Measurements from ENCODE around the gene MARK2. TPM values are rescaled to one million over a fixed set of nuclear protein-coding genes. Genes with fewer than 3 reads are reported as not detected.
A peak's percentile ranks its signal among the peaks of the same experiment; 100 is the strongest.

The MARK2 gene
- total and polyA plus RNA-seq, 4 donors, result 12.2 to 32.5 (median 23.9) TPM

DNA sequence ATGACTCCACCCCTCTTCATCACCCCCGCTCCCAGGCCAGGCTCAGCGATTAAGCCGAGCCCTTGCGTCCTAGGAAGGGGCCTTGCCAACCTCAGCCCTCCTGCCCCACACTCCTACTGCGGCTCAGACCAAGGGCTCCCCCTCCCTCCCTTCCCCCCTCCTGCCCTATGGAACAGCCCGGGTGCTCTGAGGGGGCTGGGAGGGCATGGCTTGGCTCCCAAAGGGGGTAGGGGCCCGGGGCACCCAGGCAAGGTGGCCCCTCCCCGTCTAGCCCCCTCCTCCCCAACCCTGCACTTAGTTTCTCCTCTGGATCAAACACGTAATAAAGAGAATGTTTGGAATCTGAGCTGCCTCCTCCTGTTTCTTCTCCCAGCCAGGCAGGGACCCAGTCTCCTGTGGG, 71.8 kb downstream of the MARK2 start:
- H3K36me3 ChIP-seq (ENCODE audit: control insufficient read depth, insufficient read depth, low read length), result peaks cover 85% of the 10 kb centered on the region
- DNase-seq (ENCODE audit: low read depth in 4 of 6, low spot score in 6 of 6), result no peak
- WGBS (ENCODE audit: insufficient coverage), result no CpG with 5 or more reads among the region's 9 CpGs
- H3K4me1 ChIP-seq (ENCODE audit: control insufficient read depth, insufficient read depth, low read length), result peaks cover 60% of the 10 kb centered on the region
- H3K27ac ChIP-seq (ENCODE audit: low read depth, low read length), result no peak overlapping the region
- H3K9me3 ChIP-seq (ENCODE audit: control insufficient read depth, insufficient read depth, low read length), result no peaks in the 10 kb centered on the region
- H3K4me3 ChIP-seq (ENCODE audit: low read depth, low read length), result no peak overlapping the region
- no peaks in the 10 kb centered on the region for H3K27me3 ChIP-seq (ENCODE audit: control insufficient read depth, insufficient read depth, low read length)

DNA sequence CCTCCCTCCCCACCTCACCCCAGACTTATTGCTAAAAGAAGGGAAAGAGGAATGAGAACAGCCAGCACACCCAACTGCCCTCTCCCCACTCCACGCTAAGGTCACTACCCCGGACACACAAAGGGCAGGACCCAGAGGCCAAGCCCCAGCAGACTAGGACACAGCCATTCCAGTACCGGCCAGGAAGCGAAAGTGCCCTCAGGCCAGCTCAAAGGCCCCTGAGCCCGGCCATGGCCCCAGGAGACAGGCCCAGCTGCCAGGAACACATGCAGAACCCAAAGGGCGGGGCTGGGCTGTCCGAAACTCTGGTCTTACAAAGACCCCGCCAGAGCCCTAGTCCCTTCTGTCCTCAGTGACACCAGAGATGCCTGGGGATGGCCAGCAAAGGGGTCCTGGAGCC, 72.5 kb downstream of the MARK2 start:
- H3K4me1 ChIP-seq (ENCODE audit: control insufficient read depth, insufficient read depth, low read length), result peaks cover 68% of the 10 kb centered on the region
- 67% methylated on average over 8 of the region's 8 CpGs for WGBS (ENCODE audit: insufficient coverage)
- H3K4me3 ChIP-seq (ENCODE audit: low read depth, low read length), result no peak overlapping the region
- no peak for DNase-seq (ENCODE audit: low read depth in 4 of 6, low spot score in 6 of 6)
- H3K27me3 ChIP-seq (ENCODE audit: control insufficient read depth, insufficient read depth, low read length), result no peaks in the 10 kb centered on the region
- no peak overlapping the region for H3K27ac ChIP-seq (ENCODE audit: low read depth, low read length)
- peaks cover 79% of the 10 kb centered on the region for H3K36me3 ChIP-seq (ENCODE audit: control insufficient read depth, insufficient read depth, low read length)
- no peaks in the 10 kb centered on the region for H3K9me3 ChIP-seq (ENCODE audit: control insufficient read depth, insufficient read depth, low read length)

DNA sequence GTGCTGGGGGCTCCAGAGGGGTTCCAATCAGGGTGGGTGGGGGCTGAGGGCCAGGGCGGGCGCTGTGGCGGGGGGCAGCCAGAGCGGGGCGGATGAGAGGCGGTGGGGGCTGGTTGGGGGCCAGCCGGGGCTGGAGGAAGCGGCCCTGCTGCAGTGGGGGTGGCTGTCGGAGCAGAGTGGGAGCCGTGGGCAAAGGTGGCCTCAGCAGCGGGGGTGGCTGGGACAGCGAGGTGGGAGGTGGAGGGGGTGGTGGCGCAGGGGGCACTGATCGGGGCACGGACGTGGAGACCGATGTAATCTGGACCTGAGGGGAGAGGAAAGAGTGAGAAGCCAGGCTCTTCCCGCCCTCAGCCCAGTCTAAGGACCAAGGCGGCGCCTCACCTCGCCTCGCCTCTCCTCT, 73.0 kb downstream of the MARK2 start:
- H3K27ac ChIP-seq (ENCODE audit: low read depth, low read length), result no peak overlapping the region

DNA sequence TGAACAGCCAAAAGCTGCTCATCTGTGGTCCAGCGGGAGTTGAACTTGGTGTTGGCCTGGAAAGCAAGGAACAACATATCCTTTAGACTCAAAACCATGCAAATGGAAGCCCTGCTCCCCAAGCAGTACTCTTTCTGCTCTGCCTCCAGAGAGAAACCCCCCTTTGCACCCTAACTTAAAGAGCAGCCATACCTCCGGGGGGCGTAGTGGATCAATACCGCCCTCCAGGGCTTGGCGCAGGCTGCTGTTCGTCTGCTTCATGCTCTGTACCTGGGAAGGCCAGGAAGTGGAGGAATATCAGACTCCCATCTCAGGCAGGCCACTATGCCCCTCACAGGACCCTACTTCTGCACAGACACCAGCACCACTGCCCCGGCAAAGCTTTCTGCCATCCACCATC, 73.8 kb downstream of the MARK2 start:
- Histone ChIP-seq H3K27me3 (ENCODE audit: control insufficient read depth, insufficient read depth, low read length) (no peaks in the 10 kb centered on the region), H3K27ac (ENCODE audit: low read depth, low read length) (no peak overlapping the region), H3K9me3 (ENCODE audit: control insufficient read depth, insufficient read depth, low read length) (no peaks in the 10 kb centered on the region), H3K4me1 (ENCODE audit: control insufficient read depth, insufficient read depth, low read length) (peaks cover 69% of the 10 kb centered on the region), H3K36me3 (ENCODE audit: control insufficient read depth, insufficient read depth, low read length) (peaks cover 69% of the 10 kb centered on the region), H3K4me3 (ENCODE audit: low read depth, low read length) (no peak overlapping the region)
- 100% methylated on average over 3 of the region's 7 CpGs for WGBS (ENCODE audit: insufficient coverage)
- no peak for DNase-seq (ENCODE audit: low read depth in 4 of 6, low spot score in 6 of 6)

More for the DNA sequence above, 73.0 kb downstream of the MARK2 start:
- H3K27me3 ChIP-seq (ENCODE audit: control insufficient read depth, insufficient read depth, low read length), result no peaks in the 10 kb centered on the region
- 91% methylated on average over 13 of the region's 22 CpGs for WGBS (ENCODE audit: insufficient coverage)
- no peaks in the 10 kb centered on the region for H3K9me3 ChIP-seq (ENCODE audit: control insufficient read depth, insufficient read depth, low read length)
- DNase-seq (ENCODE audit: low read depth in 4 of 6, low spot score in 6 of 6), result no peak
- no peak overlapping the region for H3K4me3 ChIP-seq (ENCODE audit: low read depth, low read length)
- peaks cover 77% of the 10 kb centered on the region for H3K36me3 ChIP-seq (ENCODE audit: control insufficient read depth, insufficient read depth, low read length)
- H3K4me1 ChIP-seq (ENCODE audit: control insufficient read depth, insufficient read depth, low read length), result peaks cover 69% of the 10 kb centered on the region

DNA sequence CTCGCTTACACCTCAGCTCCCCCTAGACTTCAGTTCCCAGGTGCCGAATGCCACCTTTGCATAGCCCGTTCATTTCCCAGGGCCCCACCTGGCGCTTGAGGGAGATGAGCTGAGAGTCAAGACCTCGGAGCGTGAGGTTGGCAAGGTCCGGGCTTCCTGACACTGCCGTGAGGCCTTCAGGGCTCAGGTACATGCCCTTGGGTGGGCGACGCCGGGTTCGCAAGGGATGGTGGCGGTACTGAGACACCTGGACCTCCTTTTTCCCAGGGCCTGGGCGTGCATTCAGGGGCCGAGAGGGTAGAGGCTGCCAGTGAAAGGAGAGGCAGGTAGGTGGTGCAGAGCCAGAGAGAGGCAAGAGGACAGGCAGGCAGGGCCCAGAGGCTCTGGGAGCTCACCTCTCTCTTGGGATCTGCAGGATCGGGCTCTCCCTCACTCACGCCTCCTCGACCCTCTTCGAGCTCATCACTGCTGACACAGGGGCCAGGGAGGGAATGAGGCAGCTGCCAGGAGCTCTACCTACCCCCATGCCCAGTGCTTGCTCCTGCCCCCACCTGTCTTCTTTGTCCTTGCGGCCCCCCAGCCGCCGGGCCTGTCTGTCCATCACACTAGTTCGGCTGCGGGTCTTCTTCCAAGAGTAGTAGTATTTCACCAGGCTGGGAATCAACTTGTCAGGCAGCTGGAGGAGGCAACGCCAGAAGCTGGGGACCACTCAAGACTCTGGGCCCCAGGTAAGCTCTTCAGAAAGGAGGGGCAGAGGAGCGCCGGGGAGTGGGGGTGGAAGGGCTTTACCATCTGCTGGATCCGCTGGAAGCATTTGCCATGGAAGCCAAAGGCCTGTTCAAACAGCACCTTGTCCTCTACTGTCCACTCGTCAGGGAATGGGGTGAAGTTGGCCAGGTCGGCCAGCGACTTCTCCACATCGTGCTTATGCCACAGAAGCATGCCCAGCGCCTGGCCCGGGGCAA, 75.2 kb downstream of the MARK2 start:
- Histone ChIP-seq H3K36me3 (ENCODE audit: control insufficient read depth, insufficient read depth, low read length) (peaks cover 55% of the 10 kb centered on the region), H3K4me3 (ENCODE audit: low read depth, low read length) (no peak overlapping the region), H3K27me3 (ENCODE audit: control insufficient read depth, insufficient read depth, low read length) (no peaks in the 10 kb centered on the region), H3K4me1 (ENCODE audit: control insufficient read depth, insufficient read depth, low read length) (peaks cover 69% of the 10 kb centered on the region), H3K9me3 (ENCODE audit: control insufficient read depth, insufficient read depth, low read length) (no peaks in the 10 kb centered on the region), H3K27ac (ENCODE audit: low read depth, low read length) (no peak overlapping the region)
- no peak for DNase-seq (ENCODE audit: low read depth in 4 of 6, low spot score in 6 of 6)
- 89% methylated on average over 31 of the region's 34 CpGs for WGBS (ENCODE audit: insufficient coverage)

DNA sequence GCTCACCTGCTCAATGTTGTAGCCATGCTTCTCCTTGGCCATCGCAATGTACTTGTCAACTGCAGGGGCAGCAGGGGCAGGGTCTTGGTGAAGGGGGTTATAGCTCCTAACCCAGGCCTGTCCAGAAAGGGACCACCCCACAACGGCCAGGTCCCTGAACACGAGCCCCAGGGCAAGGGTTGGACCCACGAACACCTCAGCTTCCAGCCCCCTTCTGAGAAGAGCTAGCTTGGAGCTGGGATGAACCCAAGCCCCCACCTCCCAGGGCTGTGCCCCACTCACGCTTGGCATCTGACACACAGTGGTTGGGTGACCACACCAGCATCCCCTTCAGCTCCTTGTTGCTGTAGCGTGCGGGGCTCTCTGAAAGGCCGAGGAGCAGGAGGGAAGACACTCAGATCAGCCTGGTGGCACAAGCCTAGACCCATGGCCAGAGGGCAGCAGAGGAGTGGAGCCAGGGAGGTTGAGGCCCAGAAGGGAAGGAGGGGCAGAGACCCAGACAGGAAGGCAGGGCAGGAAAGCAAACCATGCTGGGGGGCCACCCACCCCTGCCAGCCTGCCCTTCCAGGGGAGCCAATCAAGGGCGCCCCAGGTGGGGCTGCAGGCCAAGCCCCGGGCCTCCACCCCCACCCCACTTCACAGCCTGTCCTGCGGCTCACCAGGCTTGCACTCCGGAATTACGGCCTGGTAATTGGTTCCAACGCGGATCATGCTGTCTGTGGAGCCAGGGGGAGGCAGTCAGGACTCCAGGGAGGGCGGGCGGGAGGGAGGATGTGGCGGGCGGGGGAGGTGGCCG, 76.2 kb downstream of the MARK2 start:
- no peaks in the 10 kb centered on the region for H3K9me3 ChIP-seq (ENCODE audit: control insufficient read depth, insufficient read depth, low read length)
- H3K4me3 ChIP-seq (ENCODE audit: low read depth, low read length), result peak overlapping the region; percentile 2
- 60% methylated on average over 10 of the region's 20 CpGs for WGBS (ENCODE audit: insufficient coverage)
- H3K4me1 ChIP-seq (ENCODE audit: control insufficient read depth, insufficient read depth, low read length), result peaks cover 69% of the 10 kb centered on the region
- H3K27me3 ChIP-seq (ENCODE audit: control insufficient read depth, insufficient read depth, low read length), result no peaks in the 10 kb centered on the region
- H3K27ac ChIP-seq (ENCODE audit: low read depth, low read length), result no peak overlapping the region
- H3K36me3 ChIP-seq (ENCODE audit: control insufficient read depth, insufficient read depth, low read length), result peaks cover 48% of the 10 kb centered on the region
- no peak for DNase-seq (ENCODE audit: low read depth in 4 of 6, low spot score in 6 of 6)

DNA sequence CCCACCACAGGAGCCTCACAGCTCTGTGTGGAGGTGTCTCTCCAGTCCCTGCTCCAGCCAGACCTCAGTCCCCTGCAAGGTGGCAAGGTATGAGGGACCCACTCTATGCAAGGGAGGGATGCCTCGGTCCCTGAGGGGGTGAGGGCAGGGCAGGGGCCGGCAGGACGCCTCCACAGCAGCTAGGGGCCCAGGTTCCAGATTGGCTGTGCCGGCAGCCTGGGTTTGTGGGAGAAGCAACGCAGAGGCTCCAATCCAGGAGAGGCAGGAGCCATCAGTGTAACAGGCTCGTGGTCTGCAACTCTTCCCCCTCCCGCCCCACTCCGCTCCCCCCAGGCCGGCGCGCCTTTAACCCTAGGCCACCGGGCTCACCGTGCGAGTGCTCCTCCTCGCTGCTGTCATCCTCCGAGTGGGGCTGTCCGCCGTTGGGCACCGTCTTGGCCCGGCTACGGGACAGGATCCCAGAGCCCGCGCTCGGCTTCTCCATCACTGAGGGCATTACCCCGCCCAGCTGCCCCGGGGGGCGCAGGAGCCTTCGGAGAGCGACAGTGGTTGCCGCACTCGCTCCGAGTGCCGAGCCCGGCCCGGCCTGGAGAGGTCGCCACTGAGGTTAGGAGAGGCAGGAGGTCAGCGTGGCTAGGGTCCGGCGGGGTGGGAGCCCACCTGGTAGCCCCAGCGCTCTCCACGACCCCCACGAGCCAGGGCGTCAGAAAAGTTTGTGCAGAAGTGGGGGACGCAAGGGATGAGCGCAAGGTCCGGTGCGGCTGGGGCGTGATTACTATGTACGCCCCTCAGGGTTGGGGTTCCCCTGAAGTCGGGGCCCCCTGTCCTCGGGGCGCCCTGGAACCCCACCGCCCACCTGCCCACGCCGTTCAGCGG, 77.3 kb downstream of the MARK2 start:
- Histone ChIP-seq H3K27ac (ENCODE audit: low read depth, low read length) (no peak overlapping the region), H3K9me3 (ENCODE audit: control insufficient read depth, insufficient read depth, low read length) (no peaks in the 10 kb centered on the region), H3K4me1 (ENCODE audit: control insufficient read depth, insufficient read depth, low read length) (peaks cover 70% of the 10 kb centered on the region), H3K4me3 (ENCODE audit: low read depth, low read length) (peak overlapping the region; percentile 57), H3K36me3 (ENCODE audit: control insufficient read depth, insufficient read depth, low read length) (peaks cover 39% of the 10 kb centered on the region), H3K27me3 (ENCODE audit: control insufficient read depth, insufficient read depth, low read length) (no peaks in the 10 kb centered on the region)
- 1% methylated on average over 56 of the region's 56 CpGs for WGBS (ENCODE audit: insufficient coverage)
- peak in 2 of 6 donors; percentile 70 to 72 for DNase-seq (ENCODE audit: low read depth in 4 of 6, low spot score in 6 of 6)

DNA sequence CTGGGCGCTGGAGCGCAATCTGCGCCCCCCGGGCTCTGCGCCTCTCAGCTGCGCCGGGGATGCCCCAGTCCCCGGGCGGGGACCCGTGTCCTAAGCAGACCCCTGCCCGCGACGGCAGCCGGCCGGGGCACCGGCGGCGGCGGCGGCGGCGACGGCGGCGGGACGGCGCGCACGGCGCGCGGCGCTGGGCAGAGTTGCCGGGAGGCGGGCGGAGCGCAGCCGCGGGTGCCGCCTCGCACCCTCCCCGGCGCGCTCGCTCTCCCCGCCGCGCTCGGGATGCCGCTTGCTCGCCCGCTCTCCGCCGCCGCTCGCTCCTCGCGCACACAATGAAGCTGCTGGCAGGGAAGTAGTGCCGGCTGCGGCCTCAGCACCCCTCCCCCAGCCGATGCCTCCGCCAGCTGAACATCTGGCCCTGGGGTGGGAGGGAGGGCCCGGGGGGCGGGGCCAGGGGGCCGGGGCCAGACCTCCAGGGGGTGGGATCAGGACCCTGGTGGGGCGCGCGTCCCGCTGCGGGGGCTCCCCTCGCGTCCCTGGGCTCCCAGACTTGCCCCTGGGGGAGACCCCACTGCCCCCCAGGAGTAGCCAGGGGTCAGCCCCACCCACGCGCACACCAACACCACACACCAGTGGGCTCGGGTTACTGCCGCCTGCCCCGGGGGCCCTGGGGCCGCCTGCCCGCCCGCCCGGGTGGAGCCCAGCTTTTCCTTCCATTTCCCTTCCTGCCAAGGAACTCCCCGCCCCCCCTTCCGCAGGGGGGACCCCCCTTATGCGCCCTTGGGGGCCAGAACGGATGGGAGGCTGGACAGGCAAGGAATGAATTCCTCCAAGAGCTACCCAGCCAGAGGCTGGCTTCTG, 78.2 kb downstream of the MARK2 start, which contains the start of gene RCOR2:
RCOR2 (minus strand) TSS at position 328 of the 855 bp plus-strand sequence. CDS start 708 bp downstream, outside the sequence.
- peaks cover 72% of the 10 kb centered on the region for H3K4me1 ChIP-seq (ENCODE audit: control insufficient read depth, insufficient read depth, low read length)
- H3K27ac ChIP-seq (ENCODE audit: low read depth, low read length), result peak within 1 kb of the TSS; percentile 86
- under 1% methylated on average over 67 of the region's 85 CpGs for WGBS (ENCODE audit: insufficient coverage)
- peak within 1 kb of the TSS; percentile 57 for H3K4me3 ChIP-seq (ENCODE audit: low read depth, low read length)
- H3K9me3 ChIP-seq (ENCODE audit: control insufficient read depth, insufficient read depth, low read length), result no peaks in the 10 kb centered on the region
- peak in 3 of 6 donors; percentile 77 to 97 (median 95) for DNase-seq (ENCODE audit: low read depth in 4 of 6, low spot score in 6 of 6)
- H3K27me3 ChIP-seq (ENCODE audit: control insufficient read depth, insufficient read depth, low read length), result no peaks in the 10 kb centered on the region
- H3K36me3 ChIP-seq (ENCODE audit: control insufficient read depth, insufficient read depth, low read length), result peaks cover 31% of the 10 kb centered on the region
